GM19238 (cell line): Measurements from ENCODE around the gene CYB5R3.
"Not testable (repeated sequence)": the region's sequence is repeated elsewhere in the genome, so short reads cannot be mapped to it uniquely, and the experiment has no call there.

Source experiments
- DNase-seq: peaks from one replicate; pipeline ENCODE4 v3.0.0; 2011; ENCODE audit warnings: low spot score; ENCODE audit not compliant: insufficient read length

CYB5R3 gene

GRCh38 chr22:42678894-42679293, 29.7 kb upstream of the CYB5R3 start:
- DNase-seq = no peak

GRCh38 chr22:42677936-42678335, 28.7 kb upstream of the CYB5R3 start:
- DNase-seq = not testable (repeated sequence)

- no peak for DNase-seq
Measured at GRCh38 chr22:42676059-42676607, 26.9 kb upstream of the CYB5R3 start.

GRCh38 chr22:42673898-42674401, 24.8 kb upstream of the CYB5R3 start:
- DNase-seq = no peak

- DNase-seq = not testable (repeated sequence)
Measured at GRCh38 chr22:42673071-42673470, 23.9 kb upstream of the CYB5R3 start.

- no peak for DNase-seq
Measured at GRCh38 chr22:42670921-42671709, 21.9 kb upstream of the CYB5R3 start.

- no peak for DNase-seq
Measured at GRCh38 chr22:42670046-42670445, 20.9 kb upstream of the CYB5R3 start.

- not testable (repeated sequence) for DNase-seq
Measured at GRCh38 chr22:42666393-42666792, 17.2 kb upstream of the CYB5R3 start.

GRCh38 chr22:42664976-42665831, 16.0 kb upstream of the CYB5R3 start:
- DNase-seq = no peak

- peak; percentile 73 for DNase-seq
Measured at GRCh38 chr22:42661985-42662831, 13.0 kb upstream of the CYB5R3 start.

GRCh38 chr22:42656578-42656977, 7.4 kb upstream of the CYB5R3 start:
- DNase-seq = no peak

GRCh38 chr22:42655693-42656092, 6.5 kb upstream of the CYB5R3 start:
- peak; percentile 75 for DNase-seq

GRCh38 chr22:42654436-42655073, 5.4 kb upstream of the CYB5R3 start:
- no peak for DNase-seq

- no peak for DNase-seq
Measured at GRCh38 chr22:42653999-42654398, 4.8 kb upstream of the CYB5R3 start.

- DNase-seq = no peak
Measured at GRCh38 chr22:42651134-42651533, 1.9 kb upstream of the CYB5R3 start.

GRCh38 chr22:42648368-42649245, 585 bp downstream of the CYB5R3 start:
- DNase-seq = no peak

- no peak for DNase-seq
Measured at GRCh38 chr22:42648017-42648367, 1.2 kb downstream of the CYB5R3 start.

GRCh38 chr22:42646569-42647525, 2.3 kb downstream of the CYB5R3 start:
- no peak for DNase-seq
